Measurements from ENCODE around the gene THRA. TPM values are rescaled to one million over a fixed set of nuclear protein-coding genes. Genes with fewer than 3 reads are reported as not detected.

THRA gene
- total and polyA plus RNA-seq, 9 of the 15 experiments (the other 6 are each of a cell fraction or from before 2014, with no cell fraction given) = 0.34 to 23.4 (median 12.7) TPM

- intact Hi-C loops (cut with micrococcal nuclease) = loop anchor here (10.0 kb wide), 2 partner anchors 146 to 336 kb away; no protein-coding TSS in a partner anchor
- no peak for TF ChIP-seq CBX1 (IDR thresholded peaks at IDR 0.05; ENCODE audit: low read depth)
- no peak for TF ChIP-seq MEIS2 (IDR thresholded peaks at IDR 0.05; ENCODE audit: partially characterized antibody)
- TF ChIP-seq HBP1 (CRISPR knock-in tag; IDR thresholded peaks at IDR 0.05) = no peak
- no peak for TF ChIP-seq EWSR1 (IDR thresholded peaks at IDR 0.05; ENCODE audit: borderline replicate concordance, low read depth, partially characterized antibody)
- TF ChIP-seq TSHZ1 (CRISPR knock-in tag; IDR thresholded peaks at IDR 0.05) = no peak
Measured at GRCh38 chr17:40018211-40019121, 44.3 kb upstream of the THRA start.

More at GRCh38 chr17:40018211-40019121, 44.3 kb upstream of the THRA start:
- no peaks in the 10 kb centered on the region for H3K27me3 ChIP-seq (ENCODE audit: control insufficient read depth in 2 of 2, insufficient read depth in 2 of 2, low read length in 2 of 2)
- peak overlapping the region; percentile 28; the same call in 2 of the 3 replicates for H3K27ac ChIP-seq (ENCODE audit: extremely low read depth, low read depth, low read length)
- 70% methylated on average over 14 of the region's 15 CpGs for WGBS (ENCODE audit: insufficient coverage, low coverage, missing lambda C conversion rate)
- DNase-seq (ENCODE audit: extremely low read depth in 1 of 4, low spot score in 3 of 4) = no peak
- H3K9me3 ChIP-seq (replicated peaks; ENCODE audit: control insufficient read depth, insufficient read depth, low read depth, low read length) = no peaks in the 10 kb centered on the region
- no peak overlapping the region for H2AFZ ChIP-seq (ENCODE audit: low read depth, low read length)
- no peak for ATAC-seq
- H3K9me1 ChIP-seq (ENCODE audit: control insufficient read depth, insufficient read depth, low read length) = no peaks in the 10 kb centered on the region
- peaks cover 5 to 63% of the 10 kb centered on the region in 2 experiments; a peak in 3 of 5 replicates for H3K4me1 ChIP-seq (replicated peaks in 1 of 2; ENCODE audit: control insufficient read depth in 2 of 2, insufficient read depth in 2 of 2, low read length in 2 of 2)
- H3K36me3 ChIP-seq (ENCODE audit: control insufficient read depth, insufficient read depth, low read length) = peaks cover 48% of the 10 kb centered on the region; the same call in 2 of the 3 replicates
- BruUV-seq (replicated peaks) = no TSS peak
- peak; percentile 29 for FAIRE-seq
- in situ Hi-C loops (cut with MboI) = loop anchor here (10.0 to 25.0 kb wide), 2 partner anchors 269 to 336 kb away; partner anchors contain the start of gene CDC6
- POLR2A ChIA-PET = interaction anchor here (0.6 to 0.7 kb wide), 3 partner anchors 16 to 82 kb away, joined by 3 to 4 read pairs (median 3); no protein-coding TSS in a partner anchor
- H3K4me3 ChIP-seq = no peak overlapping the region
- H3K4me2 ChIP-seq (ENCODE audit: insufficient read depth, low read length) = no peak overlapping the region
- CTCF ChIA-PET (ENCODE audit: low intra/inter-chr PET ratio) = no interaction called here
- H3K79me2 ChIP-seq (ENCODE audit: control insufficient read depth, insufficient read depth, low read length) = no peaks in the 10 kb centered on the region
- peak overlapping the region in 1 of 2 experiments; percentile 78; a peak in 2 of 4 replicates for H3K9ac ChIP-seq (ENCODE audit: insufficient read depth in 1 of 2, low read depth in 2 of 2, low read length in 2 of 2)
- no peaks in the 10 kb centered on the region for H4K20me1 ChIP-seq (replicated peaks; ENCODE audit: control insufficient read depth, insufficient read depth, low read length)

Data from K562 (cell line).